SH-SY5Y (cell line): ENCODE data around the gene TRIM37.

Source experiments
- GATA2 ChIP-seq: IDR thresholded peaks from 2 replicates; pipeline ENCODE4 v1.6.1; 2011; ENCODE audit warnings: mild to moderate bottlenecking, low read depth, low read length
- GATA3 ChIP-seq: IDR thresholded peaks from 2 replicates; pipeline ENCODE4 v1.6.1; 2011; ENCODE audit warnings: low read depth, mild to moderate bottlenecking, low read length, moderate library complexity

- TF ChIP-seq GATA3 (no peak), GATA2 (no peak)
Observed at GRCh38 chr17:58966208-58966607, 140.5 kb downstream of the TRIM37 start.
